GM12878 (cell line): Measurements from ENCODE around the gene LACRT. TPM values are rescaled to one million over a fixed set of nuclear protein-coding genes. Genes with fewer than 3 reads are reported as not detected.

ENCODE experiments used
- ATAC-seq: fragments of 200-7000 bp; cut with Tn5 transposase; 3 replicates; pipeline ENCODE4 v1.9.1; 2020; ENCODE audit warnings: mild to moderate bottlenecking, moderate library complexity
- BruUV-seq: library from RNA; stranded (reverse); fragments of 400-500 nt; replicated peaks from 2 replicates; lab custom pipeline; 2021; lab: Mats Ljungman, UMichigan
- CTCF ChIA-PET: fragments of 300-600 bp; sonication (Branson Sonifier 250); formaldehyde crosslinking; extraction: SDS; loops from one replicate; lab custom pipeline; 2021; ENCODE audit warnings: inconsistent platforms; lab: Yijun Ruan, JAX
- POLR2A ChIA-PET: fragments of 350-600 bp; formaldehyde crosslinking; extraction: SDS; loops from one replicate; lab custom pipeline; 2021; ENCODE audit warnings: inconsistent platforms; lab: Charles Lee
- RAD21 ChIA-PET: fragments of 300-600 bp; sonication (Branson Sonifier 250); formaldehyde crosslinking; loops from one replicate; lab custom pipeline; 2023; ENCODE audit warnings: antibody characterized with exemption; ENCODE audit not compliant: unreplicated experiment; lab: Charles Lee
- SMC1A ChIA-PET: fragments of 300-600 bp; sonication (Branson Sonifier 250); formaldehyde crosslinking; loops from one replicate; lab custom pipeline; 2023; ENCODE audit not compliant: unreplicated experiment, uncharacterized antibody; lab: Charles Lee
- DNase-seq: peaks from one replicate; pipeline ENCODE4 v3.0.0-alpha.2; 2011; ENCODE audit warnings: low read depth, low spot score
- FAIRE-seq: peaks from 3 replicates; lab custom pipeline; 2011; peaks lifted over from hg19 to GRCh38; lab: Jason Lieb, UNC
- H2AFZ ChIP-seq: 2 replicates; pipeline ENCODE4 v1.6.0; 2011; ENCODE audit warnings: low read depth, low read length, control low read depth; ENCODE audit not compliant: control insufficient read depth
- H3K27ac ChIP-seq: 2 replicates; pipeline ENCODE4 v1.5.1; 2011; ENCODE audit warnings: control low read depth; ENCODE audit not compliant: control insufficient read depth, insufficient read depth
- H3K27me3 ChIP-seq, 2 experiments: replicated peaks in 1 of 2; 2 replicates each; pipeline versions ENCODE4 v1.6.0 to v1.6.1; 2011; ENCODE audit warnings: low read length in 1 of 2; ENCODE audit not compliant: control insufficient read depth in 2 of 2, insufficient read depth in 2 of 2
- H3K36me3 ChIP-seq, 2 experiments: 2 replicates each; pipeline ENCODE4 v1.5.1; 2011; ENCODE audit warnings: low read length in 1 of 2; ENCODE audit not compliant: control insufficient read depth in 2 of 2, insufficient read depth in 2 of 2
- H3K4me1 ChIP-seq: 2 replicates; pipeline ENCODE4 v1.6.1; 2011; ENCODE audit warnings: mild to moderate bottlenecking, low read length, moderate library complexity, mixed read lengths; ENCODE audit not compliant: control insufficient read depth, insufficient read depth
- H3K4me2 ChIP-seq: 2 replicates; pipeline ENCODE4 v1.6.0; 2011; ENCODE audit warnings: control low read depth; ENCODE audit not compliant: control insufficient read depth, insufficient read depth
- H3K4me3 ChIP-seq: fragments of 200-600 bp; sonication (generic); 2 replicates; pipeline ENCODE4 v1.5.1; 2016
- H3K79me2 ChIP-seq: 2 replicates; pipeline ENCODE4 v1.6.0; 2011; ENCODE audit warnings: low read length; ENCODE audit not compliant: control insufficient read depth, insufficient read depth
- H3K9ac ChIP-seq: 2 replicates; pipeline ENCODE4 v1.8.0; 2011; ENCODE audit warnings: low read length, control low read depth, mixed read lengths; ENCODE audit not compliant: control insufficient read depth, insufficient read depth
- H3K9me3 ChIP-seq: replicated peaks from 3 replicates; pipeline ENCODE4 v1.5.1; 2011; ENCODE audit warnings: mild to moderate bottlenecking, low read length; ENCODE audit not compliant: control insufficient read depth, insufficient read depth
- H4K20me1 ChIP-seq: 2 replicates; pipeline ENCODE4 v1.6.0; 2011; ENCODE audit not compliant: control insufficient read depth, insufficient read depth
- BRCA1 ChIP-seq: IDR thresholded peaks from 2 replicates; pipeline ENCODE4 v1.6.1; 2011; ENCODE audit warnings: low read depth, low read length, improper control_type of control experiment
- CBFB ChIP-seq: IDR thresholded peaks from 2 replicates; pipeline ENCODE4 v1.6.1; 2016; ENCODE audit warnings: antibody characterized with exemption, low read depth
- CBX3 ChIP-seq: fragments of 200-600 bp; sonication (generic); IDR thresholded peaks from 2 replicates; pipeline ENCODE4 v1.6.1; 2016; ENCODE audit warnings: low read depth, borderline replicate concordance
- CHD4 ChIP-seq: fragments of 200-600 bp; sonication (generic); IDR thresholded peaks from 2 replicates; pipeline ENCODE4 v1.6.1; 2016; ENCODE audit warnings: mild to moderate bottlenecking
- E2F8 ChIP-seq: fragments of 450-650 bp; IDR thresholded peaks from 2 replicates; pipeline ENCODE4 v1.6.1; 2018; ENCODE audit warnings: mild to moderate bottlenecking, low read depth, moderate library complexity; ENCODE audit not compliant: partially characterized antibody
- FOXM1 ChIP-seq: IDR thresholded peaks from 2 replicates; pipeline ENCODE4 v1.6.1; 2012; ENCODE audit warnings: low read depth, mild to moderate bottlenecking, inconsistent platforms, low read length, moderate library complexity
- KLF5 ChIP-seq: fragments of 450-650 bp; IDR thresholded peaks from 2 replicates; pipeline ENCODE4 v1.6.1; 2014; ENCODE audit warnings: mild to moderate bottlenecking; ENCODE audit not compliant: partially characterized antibody
- POLR2AphosphoS5 ChIP-seq: IDR thresholded peaks from 2 replicates; pipeline ENCODE4 v1.6.1; 2011; ENCODE audit warnings: mild to moderate bottlenecking, low read length, inconsistent platforms
- RUNX3 ChIP-seq: IDR thresholded peaks from 2 replicates; pipeline ENCODE4 v1.6.1; 2012; ENCODE audit warnings: low read length, inconsistent platforms
- SMARCA5 ChIP-seq: fragments of 450-650 bp; IDR thresholded peaks from 2 replicates; pipeline ENCODE4 v1.6.1; 2017; ENCODE audit warnings: mild to moderate bottlenecking
- SPI1 ChIP-seq: IDR thresholded peaks from 2 replicates; pipeline ENCODE4 v1.6.1; 2011; ENCODE audit warnings: low read depth, mild to moderate bottlenecking, low read length, moderate library complexity, borderline replicate concordance; ENCODE audit not compliant: insufficient read depth
- WGBS: methylation state at CpG from one replicate; pipeline ENCODE4 v1.1.6; 2016; ENCODE audit warnings: low lambda C conversion rate; ENCODE audit not compliant: insufficient replicate concordance, insufficient coverage; ENCODE audit errors: missing lambda C conversion rate; 5-methylcytosine and 5-hydroxymethylcytosine counted together
- in situ Hi-C: fragments of 300-500 bp; cut with MboI; formaldehyde crosslinking; loops from 9 replicates; pipeline ENCODE4 v1.14.3; 2018; ENCODE audit warnings: mixed read lengths
- intact Hi-C: fragments of 100-400 bp; cut with micrococcal nuclease; formaldehyde crosslinking; loops from one replicate; pipeline ENCODE4 v1.14.2; 2022; ENCODE audit not compliant: unreplicated experiment
- polyA plus RNA-seq, 11 experiments: library from polyadenylated mRNA; depleted of rRNA in 4 of 11; unstranded in 6 of 11; stranded (reverse) in 5 of 11; fragments of >200 nt; fragmentation: Nextera tagmentation in 4 of 11; fragmentation: Illumina TruSeq in 1 of 11; extraction: Ambion mirVana in 4 of 11; extraction: Trizol in 1 of 11; gene quantifications; 1 replicate in 1 of 11; 2 replicates in 10 of 11; pipeline versions ENCODE4 v1.2.1 to v1.2.3, GENCODE V29; 2011 to 2016; ENCODE audit warnings: inconsistent platforms in 2 of 11, missing spikeins in 2 of 11, low read depth in 1 of 11
- total RNA-seq, 4 experiments: library from RNA; depleted of rRNA in 3 of 4; stranded (reverse); fragments of >200 nt in 3 of 4; fragmentation: Illumina TruSeq in 1 of 4; extraction: Trizol in 1 of 4; gene quantifications; 2 replicates each; pipeline versions ENCODE4 v1.2.1 to v1.2.3, GENCODE V29; 2013 to 2021
- TF ChIP-seq, protein P1 (sequence below): fragments of 450-650 bp; IDR thresholded peaks from 2 replicates; pipeline ENCODE4 v1.6.1; 2016; ENCODE audit warnings: mild to moderate bottlenecking
- TF ChIP-seq, protein P2 (sequence below): fragments of 450-650 bp; IDR thresholded peaks from 2 replicates; pipeline ENCODE4 v1.6.1; 2017; ENCODE audit warnings: mild to moderate bottlenecking, moderate library complexity
- TF ChIP-seq, protein P3 (sequence below): IDR thresholded peaks from 2 replicates; pipeline ENCODE4 v1.6.1; 2011; ENCODE audit warnings: low read depth, low read length, improper control_type of control experiment, borderline replicate concordance

LACRT gene
- total and polyA plus RNA-seq, 10 of the 15 experiments (the other 5 are each of a cell fraction or from before 2014, with no cell fraction given): not detected

- in situ Hi-C loops: no loop called here
- no peak for FAIRE-seq
- WGBS: 53% methylated on average over 2 of the region's 2 CpGs
Observed at GRCh38 chr12:54586620-54587019, 48.1 kb downstream of the LACRT start.

More at GRCh38 chr12:54586620-54587019, 48.1 kb downstream of the LACRT start:
- Histone ChIP-seq H2AFZ (no peak overlapping the region), H4K20me1 (no peaks in the 10 kb centered on the region), H3K27me3 (peaks cover 0 to 12% of the 10 kb centered on the region in 2 experiments), H3K4me2 (no peak overlapping the region), H3K4me3 (no peak overlapping the region), H3K79me2 (no peaks in the 10 kb centered on the region), H3K9ac (no peak overlapping the region), H3K36me3 (no peaks in the 10 kb centered on the region), H3K27ac (no peak overlapping the region), H3K4me1 (no peaks in the 10 kb centered on the region), H3K9me3 (no peaks in the 10 kb centered on the region)
- POLR2A ChIA-PET: no interaction called here
- no TSS peak for BruUV-seq
- intact Hi-C loops: no loop called here
- SMC1A ChIA-PET: no interaction called here
- TF ChIP-seq, protein P1, sequence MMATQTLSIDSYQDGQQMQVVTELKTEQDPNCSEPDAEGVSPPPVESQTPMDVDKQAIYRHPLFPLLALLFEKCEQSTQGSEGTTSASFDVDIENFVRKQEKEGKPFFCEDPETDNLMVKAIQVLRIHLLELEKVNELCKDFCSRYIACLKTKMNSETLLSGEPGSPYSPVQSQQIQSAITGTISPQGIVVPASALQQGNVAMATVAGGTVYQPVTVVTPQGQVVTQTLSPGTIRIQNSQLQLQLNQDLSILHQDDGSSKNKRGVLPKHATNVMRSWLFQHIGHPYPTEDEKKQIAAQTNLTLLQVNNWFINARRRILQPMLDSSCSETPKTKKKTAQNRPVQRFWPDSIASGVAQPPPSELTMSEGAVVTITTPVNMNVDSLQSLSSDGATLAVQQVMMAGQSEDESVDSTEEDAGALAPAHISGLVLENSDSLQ: no peak
- TF ChIP-seq CBX3 (no peak), E2F8 (no peak), KLF5 (no peak), POLR2AphosphoS5 (no peak), SMARCA5 (no peak), CHD4 (no peak), SPI1 (no peak), CBFB (no peak), FOXM1 (no peak), RUNX3 (no peak), BRCA1 (no peak)
- TF ChIP-seq, protein P2, sequence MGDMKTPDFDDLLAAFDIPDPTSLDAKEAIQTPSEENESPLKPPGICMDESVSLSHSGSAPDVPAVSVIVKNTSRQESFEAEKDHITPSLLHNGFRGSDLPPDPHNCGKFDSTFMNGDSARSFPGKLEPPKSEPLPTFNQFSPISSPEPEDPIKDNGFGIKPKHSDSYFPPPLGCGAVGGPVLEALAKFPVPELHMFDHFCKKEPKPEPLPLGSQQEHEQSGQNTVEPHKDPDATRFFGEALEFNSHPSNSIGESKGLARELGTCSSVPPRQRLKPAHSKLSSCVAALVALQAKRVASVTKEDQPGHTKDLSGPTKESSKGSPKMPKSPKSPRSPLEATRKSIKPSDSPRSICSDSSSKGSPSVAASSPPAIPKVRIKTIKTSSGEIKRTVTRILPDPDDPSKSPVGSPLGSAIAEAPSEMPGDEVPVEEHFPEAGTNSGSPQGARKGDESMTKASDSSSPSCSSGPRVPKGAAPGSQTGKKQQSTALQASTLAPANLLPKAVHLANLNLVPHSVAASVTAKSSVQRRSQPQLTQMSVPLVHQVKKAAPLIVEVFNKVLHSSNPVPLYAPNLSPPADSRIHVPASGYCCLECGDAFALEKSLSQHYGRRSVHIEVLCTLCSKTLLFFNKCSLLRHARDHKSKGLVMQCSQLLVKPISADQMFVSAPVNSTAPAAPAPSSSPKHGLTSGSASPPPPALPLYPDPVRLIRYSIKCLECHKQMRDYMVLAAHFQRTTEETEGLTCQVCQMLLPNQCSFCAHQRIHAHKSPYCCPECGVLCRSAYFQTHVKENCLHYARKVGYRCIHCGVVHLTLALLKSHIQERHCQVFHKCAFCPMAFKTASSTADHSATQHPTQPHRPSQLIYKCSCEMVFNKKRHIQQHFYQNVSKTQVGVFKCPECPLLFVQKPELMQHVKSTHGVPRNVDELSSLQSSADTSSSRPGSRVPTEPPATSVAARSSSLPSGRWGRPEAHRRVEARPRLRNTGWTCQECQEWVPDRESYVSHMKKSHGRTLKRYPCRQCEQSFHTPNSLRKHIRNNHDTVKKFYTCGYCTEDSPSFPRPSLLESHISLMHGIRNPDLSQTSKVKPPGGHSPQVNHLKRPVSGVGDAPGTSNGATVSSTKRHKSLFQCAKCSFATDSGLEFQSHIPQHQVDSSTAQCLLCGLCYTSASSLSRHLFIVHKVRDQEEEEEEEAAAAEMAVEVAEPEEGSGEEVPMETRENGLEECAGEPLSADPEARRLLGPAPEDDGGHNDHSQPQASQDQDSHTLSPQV: no peak
- TF ChIP-seq, protein P3, sequence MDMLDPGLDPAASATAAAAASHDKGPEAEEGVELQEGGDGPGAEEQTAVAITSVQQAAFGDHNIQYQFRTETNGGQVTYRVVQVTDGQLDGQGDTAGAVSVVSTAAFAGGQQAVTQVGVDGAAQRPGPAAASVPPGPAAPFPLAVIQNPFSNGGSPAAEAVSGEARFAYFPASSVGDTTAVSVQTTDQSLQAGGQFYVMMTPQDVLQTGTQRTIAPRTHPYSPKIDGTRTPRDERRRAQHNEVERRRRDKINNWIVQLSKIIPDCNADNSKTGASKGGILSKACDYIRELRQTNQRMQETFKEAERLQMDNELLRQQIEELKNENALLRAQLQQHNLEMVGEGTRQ: no peak
- DNase-seq (no peak), ATAC-seq (no peak)
- CTCF ChIA-PET: interaction anchor here (1.3 to 1.4 kb wide), 2 partner anchors 9 kb away, joined by 4 to 5 read pairs; no protein-coding TSS in a partner anchor
- RAD21 ChIA-PET: no interaction called here
